GM12864 (cell line): Measurements from ENCODE around the gene CDH12.

Experiments used
- DNase-seq: peaks from one replicate; pipeline ENCODE4 v3.0.0-alpha.2; 2011; ENCODE audit warnings: low read depth
- H3K4me3 ChIP-seq: 2 replicates; pipeline ENCODE4 v1.5.1; 2011; ENCODE audit warnings: mild to moderate bottlenecking, low read depth, low read length, control low read depth
- CTCF ChIP-seq: IDR thresholded peaks from 2 replicates; pipeline ENCODE4 v1.5.1; 2011; ENCODE audit warnings: low read depth, mild to moderate bottlenecking, moderate library complexity, low read length, control low read depth, inconsistent platforms; ENCODE audit errors: missing control alignments

CDH12 gene

DNA sequence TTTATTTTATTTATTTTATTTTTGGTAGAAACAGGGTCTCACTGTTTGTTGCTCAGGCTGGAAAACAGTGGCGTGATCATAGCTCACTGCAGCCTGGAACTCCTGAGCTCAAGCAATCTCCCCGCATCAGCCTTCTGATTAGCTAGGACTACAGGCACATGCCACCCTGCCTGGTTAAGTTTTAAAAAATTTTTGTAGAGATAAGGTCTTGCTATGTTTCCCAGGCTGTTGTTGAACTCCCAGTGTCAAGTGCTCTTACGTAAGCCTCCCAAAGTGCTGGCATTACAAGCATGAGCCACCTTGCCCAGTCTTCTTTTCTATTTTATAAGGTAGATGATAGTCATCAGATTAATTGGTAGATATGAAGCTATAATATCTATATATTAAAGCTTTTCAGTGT is 382.7 kb downstream of the CDH12 start:
- DNase-seq, result no peak
- no peak for TF ChIP-seq CTCF
- H3K4me3 ChIP-seq, result no peak overlapping the region

DNA sequence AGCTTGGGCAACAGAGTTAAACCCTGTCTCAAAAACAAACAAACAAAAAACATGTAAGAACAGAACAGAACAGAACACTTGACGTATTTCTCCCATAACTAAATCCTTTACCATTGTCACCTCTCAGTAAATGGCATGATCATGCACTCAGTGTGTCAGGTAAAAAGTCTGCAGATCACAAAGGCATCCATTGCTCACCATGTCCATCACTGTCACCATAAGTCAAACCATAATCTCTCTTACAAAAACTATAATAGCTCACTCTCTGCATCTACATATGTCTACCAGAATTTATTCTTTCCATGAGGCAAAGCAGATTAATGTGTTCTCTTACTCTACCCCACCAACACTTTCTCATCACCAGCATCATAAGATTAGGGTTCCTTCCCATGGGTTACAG is 387.5 kb downstream of the CDH12 start:
- no peak for TF ChIP-seq CTCF
- no peak overlapping the region for H3K4me3 ChIP-seq
- DNase-seq, result no peak

- TF ChIP-seq CTCF, result no peak
- H3K4me3 ChIP-seq, result no peak overlapping the region
- DNase-seq, result no peak
Measured at GRCh38 chr5:22465177-22465576, 388.0 kb downstream of the CDH12 start.

- DNase-seq, result no peak
- H3K4me3 ChIP-seq, result no peak overlapping the region
- TF ChIP-seq CTCF, result no peak
Measured at GRCh38 chr5:22460189-22460588, 393.0 kb downstream of the CDH12 start.

DNA sequence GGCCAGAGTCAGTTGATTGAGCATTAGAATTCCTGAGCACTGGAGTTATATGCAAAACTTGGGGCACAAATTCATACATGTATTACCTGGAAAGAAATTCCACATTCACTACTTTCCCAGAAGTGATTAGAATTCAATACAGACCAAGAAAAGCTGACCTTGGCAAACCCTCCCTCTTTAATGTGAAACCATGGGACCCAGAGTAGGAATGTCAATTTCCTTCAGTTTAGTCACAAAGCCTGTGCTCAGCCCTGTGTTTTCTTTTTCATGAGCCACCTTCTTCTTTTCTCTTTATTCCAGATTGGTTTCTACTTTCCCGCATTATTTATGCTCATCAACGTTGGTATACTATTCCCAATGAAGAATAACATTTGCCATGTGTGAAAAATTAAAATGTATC is 420.2 kb downstream of the CDH12 start:
- no peak for TF ChIP-seq CTCF
- H3K4me3 ChIP-seq, result no peak overlapping the region
- no peak for DNase-seq

GRCh38 chr5:22431840-22432239 is 421.3 kb downstream of the CDH12 start:
- TF ChIP-seq CTCF, result no peak
- H3K4me3 ChIP-seq, result no peak overlapping the region
- DNase-seq, result no peak

DNA sequence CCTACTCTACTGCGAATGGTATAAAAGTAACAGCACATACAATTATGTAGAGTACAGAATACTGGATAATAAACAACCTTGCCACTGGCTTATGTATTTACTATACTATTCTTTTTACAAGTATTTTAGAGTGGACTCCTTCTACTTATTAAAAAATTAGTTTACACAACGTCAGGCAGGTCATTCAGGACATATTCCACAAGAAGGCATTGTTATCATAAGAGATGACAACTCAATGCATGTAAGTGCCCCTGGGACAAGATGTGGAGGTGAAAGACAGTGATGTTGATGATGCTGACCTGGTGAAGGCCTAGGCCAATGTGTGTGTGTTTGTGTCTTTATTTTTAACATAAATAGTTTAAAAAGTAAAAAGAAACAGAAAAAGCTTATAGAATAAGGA is 421.7 kb downstream of the CDH12 start:
- no peak overlapping the region for H3K4me3 ChIP-seq
- no peak for TF ChIP-seq CTCF
- DNase-seq, result no peak
